Measurements from ENCODE around the gene THAP5. TPM values are rescaled to one million over a fixed set of nuclear protein-coding genes. Genes with fewer than 3 reads are reported as not detected.

Gene THAP5
- 17.6 TPM in 2 replicates for total RNA-seq

DNA sequence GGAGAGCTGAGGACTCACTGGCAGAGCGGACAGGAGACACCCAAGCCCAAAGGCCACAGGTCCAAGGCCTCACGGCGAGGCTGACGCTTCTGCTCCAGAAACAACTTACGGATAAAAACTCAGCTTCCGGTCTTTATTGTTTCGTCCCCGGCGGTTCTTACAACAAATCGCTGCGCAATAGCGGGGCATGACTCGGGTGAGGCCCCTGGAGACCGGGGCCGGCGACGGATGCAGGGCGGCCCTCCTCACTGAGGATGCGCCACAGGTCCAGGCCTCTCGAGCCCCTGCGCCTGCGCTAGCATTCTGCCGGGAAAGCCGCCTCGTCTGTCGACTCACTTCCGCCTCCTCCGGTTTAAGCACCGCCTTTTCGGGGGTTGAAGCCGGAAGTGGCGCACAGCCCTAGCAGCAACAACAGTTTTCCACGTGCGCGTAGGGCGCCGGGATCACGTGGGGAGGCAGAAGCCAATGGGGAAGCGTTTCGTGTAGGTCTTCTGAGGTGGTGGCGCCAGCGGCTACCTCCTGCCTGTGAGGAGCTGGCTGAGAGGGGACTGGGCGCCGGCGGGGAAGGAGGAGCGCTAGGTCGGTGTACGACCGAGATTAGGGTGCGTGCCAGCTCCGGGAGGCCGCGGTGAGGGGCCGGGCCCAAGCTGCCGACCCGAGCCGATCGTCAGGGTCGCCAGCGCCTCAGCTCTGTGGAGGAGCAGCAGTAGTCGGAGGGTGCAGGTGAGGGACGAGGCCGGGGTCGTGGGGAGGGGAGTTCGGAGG, at the start of gene THAP5, which contains the start of gene DNAJB9:
TSS of gene THAP5 (minus strand) at position 326 of the 765 bp plus-strand sequence. CDS start at position 189, 137 bp downstream.
TSS of gene DNAJB9 (plus strand) at position 494 of the 765 bp plus-strand sequence. CDS start 1,853 bp downstream, outside the sequence.
- peak; percentile 96 for DNase-seq (ENCODE audit: extremely low read depth, low read depth, low spot score)

- no peak for DNase-seq (ENCODE audit: extremely low read depth, low read depth, low spot score)
Measured at GRCh38 chr7:108618056-108618455, 48.5 kb upstream of the THAP5 start.

- no peak for DNase-seq (ENCODE audit: extremely low read depth, low read depth, low spot score)
Measured at GRCh38 chr7:108614896-108615295, 45.4 kb upstream of the THAP5 start.

- DNase-seq (ENCODE audit: extremely low read depth, low read depth, low spot score), result no peak
Measured at GRCh38 chr7:108613949-108614381, 44.5 kb upstream of the THAP5 start.

- peak; percentile 36 for DNase-seq (ENCODE audit: extremely low read depth, low read depth, low spot score)
Measured at GRCh38 chr7:108613147-108613948, 43.8 kb upstream of the THAP5 start.

DNA sequence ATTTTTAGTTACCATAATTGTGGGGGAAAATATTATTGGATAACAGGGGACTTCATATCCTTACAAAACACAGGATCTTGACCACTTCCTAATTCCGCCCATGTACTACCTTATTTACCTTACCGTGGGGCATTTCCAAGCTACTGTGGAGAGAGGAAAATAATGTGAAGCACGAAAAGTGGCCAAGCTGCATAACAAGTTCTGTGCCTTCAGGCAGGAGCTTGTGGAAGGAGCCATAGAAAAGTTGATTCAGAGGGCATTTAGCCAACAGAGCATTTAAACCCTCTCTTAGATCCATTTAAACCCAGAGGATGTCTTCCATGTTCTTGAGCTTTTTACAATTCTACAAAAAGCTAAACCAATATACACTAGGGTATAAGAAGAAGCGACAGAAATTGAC, 41.8 kb upstream of the THAP5 start:
- DNase-seq (ENCODE audit: extremely low read depth, low read depth, low spot score), result no peak

GRCh38 chr7:108609643-108610042, 40.1 kb upstream of the THAP5 start:
- no peak for DNase-seq (ENCODE audit: extremely low read depth, low read depth, low spot score)

DNA sequence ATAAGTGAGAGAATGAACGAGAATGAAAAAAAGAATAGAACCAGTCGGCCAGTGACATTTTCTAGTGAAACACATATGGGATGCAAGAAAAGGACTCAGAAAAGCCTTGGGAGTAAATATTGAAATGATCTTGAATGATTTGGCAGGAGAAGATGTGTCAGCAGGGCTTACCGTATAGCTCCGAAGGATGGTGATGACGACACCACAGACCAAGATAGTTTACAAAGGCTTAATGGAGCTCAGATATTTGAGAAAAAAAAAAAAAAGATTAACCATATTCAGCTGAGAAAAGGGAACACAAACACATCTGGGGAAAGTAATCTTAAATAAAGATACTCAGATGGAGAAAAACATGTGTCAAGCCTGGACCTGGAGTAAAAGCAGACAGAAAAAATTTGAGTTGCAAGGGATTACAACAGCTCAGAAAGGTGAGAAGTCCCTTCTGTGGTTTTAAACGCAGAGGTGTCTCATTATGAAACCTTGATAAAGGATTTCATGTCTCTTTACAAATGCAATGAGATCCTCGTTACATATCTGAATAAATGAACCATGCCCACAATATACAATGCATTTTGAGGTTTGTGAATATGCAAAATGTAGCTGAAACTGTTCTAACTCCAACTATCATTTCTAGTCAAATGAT, 36.2 kb upstream of the THAP5 start:
- no peak for DNase-seq (ENCODE audit: extremely low read depth, low read depth, low spot score)

- no peak for DNase-seq (ENCODE audit: extremely low read depth, low read depth, low spot score)
Measured at GRCh38 chr7:108604307-108605077, 35.0 kb upstream of the THAP5 start.

GRCh38 chr7:108603656-108604306, 34.3 kb upstream of the THAP5 start:
- DNase-seq (ENCODE audit: extremely low read depth, low read depth, low spot score), result no peak

- DNase-seq (ENCODE audit: extremely low read depth, low read depth, low spot score), result no peak
Measured at GRCh38 chr7:108600399-108600798, 30.9 kb upstream of the THAP5 start.

- DNase-seq (ENCODE audit: extremely low read depth, low read depth, low spot score), result no peak
Measured at GRCh38 chr7:108598914-108599580, 29.5 kb upstream of the THAP5 start.

- no peak for DNase-seq (ENCODE audit: extremely low read depth, low read depth, low spot score)
Measured at GRCh38 chr7:108598153-108598552, 28.6 kb upstream of the THAP5 start.

- no peak for DNase-seq (ENCODE audit: extremely low read depth, low read depth, low spot score)
Measured at GRCh38 chr7:108596560-108596959, 27.1 kb upstream of the THAP5 start.

GRCh38 chr7:108592646-108593201, 23.2 kb upstream of the THAP5 start:
- no peak for DNase-seq (ENCODE audit: extremely low read depth, low read depth, low spot score)

DNA sequence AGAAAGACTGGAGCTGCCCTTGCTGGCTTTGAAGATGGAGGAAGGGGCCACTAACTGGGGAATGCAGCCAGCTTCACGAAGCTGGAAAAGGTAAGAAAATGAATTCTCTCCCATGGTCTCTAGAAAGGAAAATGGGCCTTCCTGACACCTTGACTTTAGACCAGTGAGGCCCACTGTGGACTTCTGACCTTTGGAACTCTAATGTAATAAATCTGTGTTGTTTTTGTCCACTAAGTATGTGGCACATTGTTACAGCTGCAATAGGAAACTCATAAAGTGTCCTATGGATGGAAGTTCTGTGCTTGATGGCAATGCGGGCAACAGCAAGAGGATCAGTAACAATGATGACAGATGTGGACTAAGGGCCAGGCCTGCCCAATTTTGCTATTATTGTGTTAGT, 21.1 kb upstream of the THAP5 start:
- no peak for DNase-seq (ENCODE audit: extremely low read depth, low read depth, low spot score)

DNA sequence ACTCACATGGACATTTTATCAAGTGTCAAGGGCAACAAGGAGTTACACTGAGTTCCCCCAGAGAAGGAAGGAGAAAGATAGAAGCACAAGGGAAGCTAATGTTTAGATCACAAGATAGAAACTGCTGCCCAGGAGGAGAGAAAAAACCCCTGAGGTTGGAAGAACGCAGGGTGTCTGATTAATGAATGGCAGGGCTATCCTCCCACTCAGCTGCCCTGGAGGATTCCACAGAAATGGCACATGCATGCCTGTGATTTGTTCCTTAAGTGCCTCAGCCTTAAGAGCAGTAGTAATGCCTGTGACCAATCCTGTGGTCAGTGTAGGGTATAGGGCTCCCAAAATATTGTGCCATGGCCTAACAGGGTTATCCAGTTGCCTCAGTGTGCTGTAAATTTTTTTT, 20.4 kb upstream of the THAP5 start:
- no peak for DNase-seq (ENCODE audit: extremely low read depth, low read depth, low spot score)

GRCh38 chr7:108589199-108589598, 19.7 kb upstream of the THAP5 start:
- no peak for DNase-seq (ENCODE audit: extremely low read depth, low read depth, low spot score)

DNA sequence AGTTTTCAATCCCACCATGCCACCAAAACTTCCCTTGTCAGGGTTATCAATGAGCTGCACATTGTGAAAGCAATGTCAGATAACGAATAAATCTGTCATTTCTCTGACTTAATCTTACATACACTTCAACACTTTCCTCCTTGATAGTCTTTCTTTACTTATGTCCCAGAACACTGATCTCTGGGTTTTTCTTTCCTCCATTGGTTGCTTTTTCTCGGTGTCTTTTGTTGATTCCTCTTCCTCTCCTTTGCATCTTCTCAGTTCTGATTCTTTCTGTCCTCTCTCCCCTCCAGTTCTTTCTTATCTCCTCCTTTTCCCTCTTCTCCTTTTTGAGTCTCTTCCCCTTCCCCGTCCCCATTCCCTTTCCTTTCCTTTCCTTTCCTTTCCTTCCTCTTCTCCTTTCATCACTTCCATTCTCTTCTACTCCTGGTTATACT, 16.8 kb upstream of the THAP5 start:
- no peak for DNase-seq (ENCODE audit: extremely low read depth, low read depth, low spot score)
